Right renal cortex interstitium (tissue), 3 donors: ENCODE results near the gene BLVRA. TPM values are rescaled to one million over a fixed set of nuclear protein-coding genes. Genes with fewer than 3 reads are reported as not detected.
"Not testable (repeated sequence)": the region's sequence is repeated elsewhere in the genome, so short reads cannot be mapped to it uniquely, and the experiment has no call there.

Experiments
- DNase-seq, 3 donors: peaks; one replicate each; pipeline ENCODE4 v3.0.0-alpha.2; 2013; ENCODE audit warnings: low read depth in 3 of 3, low spot score in 2 of 3
- polyA plus RNA-seq, 3 donors: library from polyadenylated mRNA; unstranded; fragments of 120-200 nt; gene quantifications; one replicate each; pipeline ENCODE4 v1.2.1, GENCODE V29; 2013; ENCODE audit not compliant: insufficient read length in 3 of 3

The BLVRA gene, protein sequence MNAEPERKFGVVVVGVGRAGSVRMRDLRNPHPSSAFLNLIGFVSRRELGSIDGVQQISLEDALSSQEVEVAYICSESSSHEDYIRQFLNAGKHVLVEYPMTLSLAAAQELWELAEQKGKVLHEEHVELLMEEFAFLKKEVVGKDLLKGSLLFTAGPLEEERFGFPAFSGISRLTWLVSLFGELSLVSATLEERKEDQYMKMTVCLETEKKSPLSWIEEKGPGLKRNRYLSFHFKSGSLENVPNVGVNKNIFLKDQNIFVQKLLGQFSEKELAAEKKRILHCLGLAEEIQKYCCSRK
- 10 to 100 TPM; 54.0 to 66.9 (median 65.3) TPM for polyA plus RNA-seq

DNA sequence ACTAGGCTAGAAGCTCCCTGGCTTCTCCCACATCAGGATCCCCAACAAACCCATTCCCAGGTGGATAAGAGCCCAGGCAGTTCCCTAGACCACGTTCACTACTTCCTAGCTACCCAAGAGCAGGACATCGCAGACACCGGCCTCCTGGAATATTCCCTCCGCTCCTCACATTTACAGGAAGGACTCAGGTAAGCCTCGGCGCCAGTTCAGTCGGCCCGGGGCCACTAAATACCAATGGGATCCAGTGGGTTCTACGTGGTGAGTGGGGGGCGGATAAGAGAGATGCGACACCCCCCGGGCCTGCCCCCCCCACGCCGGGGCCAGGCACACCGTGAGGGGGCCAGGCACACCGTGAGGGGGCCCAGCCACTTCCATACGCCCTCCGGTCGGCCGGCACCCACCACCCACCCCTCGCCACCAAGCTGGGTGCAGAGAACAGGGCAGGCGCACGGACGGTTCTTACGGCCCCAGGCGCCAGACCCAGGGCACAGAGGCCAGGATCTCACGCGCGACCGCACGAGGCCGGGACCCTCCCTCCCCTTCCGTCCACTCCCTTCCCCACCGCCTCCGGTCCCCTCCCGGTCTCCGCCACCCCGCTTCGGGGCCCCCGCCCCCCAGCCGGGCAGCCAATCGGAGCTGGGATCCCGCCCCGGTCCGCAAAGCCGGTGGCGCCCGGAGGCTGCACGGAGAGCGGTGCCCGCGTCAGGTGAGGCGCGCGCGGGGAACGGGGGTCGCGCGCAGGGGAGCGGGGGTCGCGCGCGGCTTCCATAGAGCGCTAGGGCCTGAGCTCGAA is at the start of gene BLVRA:
TSS of gene BLVRA (plus strand) at position 652 of the 793 bp plus-strand sequence. CDS start 12,479 bp downstream, outside the sequence.
- no peak for DNase-seq

GRCh38 chr7:43711503-43711902 is 47.0 kb upstream of the BLVRA start:
- no peak for DNase-seq

DNA sequence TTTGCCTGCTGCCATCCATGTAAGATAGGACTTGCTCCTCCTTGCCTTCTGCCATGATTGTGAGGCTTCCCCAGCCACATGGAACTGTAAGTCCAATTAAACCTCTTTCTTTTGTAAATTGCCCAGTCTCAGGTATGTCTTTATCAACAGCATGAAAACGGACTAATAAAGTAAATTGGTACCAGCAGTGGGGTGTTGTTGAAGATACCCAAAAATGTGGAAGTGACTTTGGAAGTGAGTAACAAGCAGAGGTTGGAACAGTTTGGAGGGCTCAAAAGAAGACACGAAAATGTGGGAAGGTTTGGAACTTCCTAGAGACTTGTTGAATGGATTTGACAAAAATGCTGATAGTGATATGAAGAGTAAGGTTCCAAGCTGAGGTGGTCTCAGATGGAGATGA is 42.5 kb upstream of the BLVRA start:
- not testable (repeated sequence) for DNase-seq

- no peak for DNase-seq
Measured at GRCh38 chr7:43716598-43716997, 41.9 kb upstream of the BLVRA start.

- DNase-seq = no peak
Measured at GRCh38 chr7:43721193-43721806, 37.2 kb upstream of the BLVRA start.

DNA sequence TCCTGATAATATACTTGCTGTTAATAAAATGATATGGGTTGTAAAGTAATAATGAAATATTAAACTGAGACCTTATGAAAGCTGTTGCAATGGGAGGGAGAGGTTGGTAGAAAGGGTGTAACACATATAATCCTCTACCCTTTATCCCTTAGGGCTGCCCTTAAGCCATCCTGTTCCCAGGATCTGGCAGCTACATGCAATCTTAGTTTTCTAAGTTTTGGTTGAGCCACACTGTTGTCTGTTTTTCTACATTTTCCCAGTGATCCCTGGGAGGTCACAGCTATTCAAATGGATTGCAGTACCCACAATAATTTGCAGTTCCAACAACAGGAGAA is 35.5 kb upstream of the BLVRA start:
- DNase-seq = no peak

- no peak for DNase-seq
Measured at GRCh38 chr7:43725251-43725650, 33.2 kb upstream of the BLVRA start.

DNA sequence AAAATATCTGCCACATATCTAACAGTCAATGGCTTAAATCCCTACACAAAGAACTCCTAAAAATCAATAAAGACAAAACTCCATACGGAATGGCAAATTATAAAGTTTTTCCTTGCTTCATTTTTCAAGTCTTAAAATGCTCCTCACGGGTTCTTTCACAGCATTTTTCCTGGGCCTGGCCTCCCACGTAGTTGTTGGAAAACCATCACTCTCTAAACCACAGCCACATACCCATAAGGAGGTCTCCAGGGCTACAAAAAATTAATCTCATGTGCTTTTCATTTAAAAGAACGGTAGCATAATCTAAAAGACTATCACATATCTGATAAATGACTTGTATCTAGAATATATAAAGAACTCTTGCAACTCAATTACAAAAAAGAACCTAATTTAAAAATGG is 32.0 kb upstream of the BLVRA start:
- no peak for DNase-seq

DNA sequence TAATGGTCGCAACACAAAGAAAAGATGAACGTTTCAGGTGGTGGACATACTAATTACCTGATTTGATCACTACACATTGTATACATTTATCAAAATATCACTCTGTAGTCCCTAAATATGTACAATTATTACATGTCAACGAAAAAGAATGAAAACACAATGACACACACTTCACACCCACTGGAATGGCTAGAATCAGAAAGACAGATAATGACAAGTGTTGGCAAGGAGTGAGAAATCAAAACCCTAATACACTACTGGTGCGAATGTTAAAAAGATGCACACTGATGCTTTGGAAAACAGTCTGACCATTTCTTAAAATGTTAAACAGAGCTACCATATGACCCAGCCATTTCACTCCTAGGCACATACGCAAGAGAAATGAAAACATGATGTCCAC is 31.5 kb upstream of the BLVRA start:
- no peak for DNase-seq

DNA sequence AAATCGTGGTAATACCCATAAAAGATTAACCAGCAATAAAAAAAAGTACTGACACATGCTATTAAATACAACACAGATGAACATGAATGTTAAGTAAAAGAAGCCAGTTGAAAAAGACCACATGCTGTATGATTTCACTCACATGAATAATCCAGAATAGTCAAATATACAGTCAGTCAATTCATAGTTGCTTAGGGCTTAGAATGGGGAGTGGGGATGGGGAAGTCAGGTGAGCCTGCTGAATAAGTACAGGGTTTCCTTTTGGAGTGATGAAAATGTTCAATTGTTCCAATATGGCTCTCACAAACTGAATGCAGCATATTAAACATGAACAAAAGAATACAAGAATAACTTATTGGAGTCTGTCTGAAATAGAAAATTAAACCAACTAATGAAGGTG is 31.0 kb upstream of the BLVRA start:
- DNase-seq = no peak

DNA sequence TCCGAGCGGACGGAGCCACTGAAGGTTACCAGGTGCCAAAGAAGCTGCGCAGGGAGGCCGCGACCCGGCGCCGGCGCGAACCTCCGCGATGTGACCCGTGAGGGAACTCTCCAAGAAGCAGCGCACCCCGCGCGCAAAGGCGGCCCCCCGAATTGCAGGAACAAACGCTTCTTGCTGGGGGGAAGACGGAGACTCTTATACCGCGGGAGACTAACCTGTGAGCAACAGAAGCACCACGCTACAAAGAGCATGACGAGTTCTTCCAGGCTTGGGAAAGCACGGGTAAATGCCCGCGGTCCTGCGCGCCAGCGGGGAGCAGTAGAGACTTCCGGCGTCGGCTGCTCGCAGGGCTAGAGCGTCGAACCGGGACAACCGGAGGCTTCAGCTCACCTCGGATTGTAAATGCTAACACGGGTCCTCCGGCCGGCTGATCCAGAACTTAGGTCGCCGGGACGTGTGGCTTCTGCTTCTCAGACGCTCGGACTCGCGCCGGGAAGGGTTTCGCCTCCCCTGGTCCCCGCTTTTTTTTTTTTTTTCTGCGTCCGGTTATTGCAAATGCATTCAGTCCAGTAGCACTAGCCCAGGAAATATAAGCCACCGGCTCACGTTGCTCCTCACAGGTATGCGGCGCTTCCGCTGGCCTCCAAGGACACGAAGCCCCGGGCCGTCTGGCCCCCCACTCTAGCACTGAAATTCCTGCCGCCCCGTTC is 29.1 kb upstream of the BLVRA start, which contains the start of gene COA1:
TSS of gene COA1 (minus strand) at position 310 of the 710 bp plus-strand sequence. CDS start 80,909 bp downstream, outside the sequence.
- peak; percentile 78 to 83 (median 78) for DNase-seq

GRCh38 chr7:43729924-43730248 is 28.6 kb upstream of the BLVRA start:
- DNase-seq = no peak

DNA sequence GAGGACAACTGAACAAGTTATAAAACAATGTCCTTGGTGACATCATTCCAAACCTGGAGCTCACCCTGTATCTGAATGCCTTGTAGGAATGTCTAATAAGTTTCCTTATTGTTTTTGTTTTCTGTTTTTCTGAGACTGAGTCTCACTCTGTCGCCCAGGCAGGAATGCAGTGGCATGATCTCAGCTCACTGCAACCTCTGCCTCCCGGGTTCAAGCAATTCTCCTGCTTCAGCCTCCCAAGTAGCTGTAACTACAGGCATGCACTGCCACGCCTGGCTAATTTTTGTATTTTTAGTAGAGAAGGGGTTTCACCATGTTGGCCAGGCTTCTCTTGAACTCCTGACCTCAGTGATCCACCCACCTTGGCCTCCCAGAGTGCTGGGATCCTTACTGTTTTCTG is 27.0 kb upstream of the BLVRA start:
- not testable (repeated sequence) for DNase-seq

DNA sequence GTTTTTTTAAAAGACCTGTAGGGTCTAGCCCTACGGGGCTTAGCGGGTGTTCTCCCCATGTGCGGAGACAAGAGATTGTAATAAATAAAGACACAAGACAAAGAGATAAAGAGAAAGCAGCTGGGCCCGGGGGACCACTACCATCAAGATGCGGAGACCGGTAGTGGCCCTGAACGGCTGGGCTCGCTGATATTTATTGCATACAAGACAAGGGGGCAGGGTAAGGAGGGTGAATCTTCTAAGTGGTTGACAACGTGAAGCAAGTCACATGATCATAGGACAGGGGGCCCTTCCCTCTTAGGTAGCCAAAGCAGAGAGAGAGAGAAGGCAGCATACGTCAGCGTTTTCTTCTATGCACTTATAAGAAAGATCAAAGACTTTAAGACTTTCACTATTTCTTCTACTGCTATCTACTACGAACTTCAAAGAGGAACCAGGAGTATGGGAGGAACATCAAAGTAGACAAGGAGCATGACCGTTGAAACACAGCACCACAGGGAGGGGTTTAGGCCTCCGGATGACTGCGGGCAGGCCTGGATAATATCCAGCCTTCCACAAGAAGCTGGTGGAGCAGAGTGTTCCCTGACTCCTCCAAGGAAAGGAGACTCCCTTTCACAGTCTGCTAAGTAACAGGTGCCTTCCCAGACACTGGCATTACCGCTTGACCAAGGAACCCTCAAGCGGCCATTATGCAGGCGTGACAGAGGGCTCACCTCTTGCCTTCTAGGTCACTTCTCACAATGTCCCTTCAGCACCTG is 23.7 kb upstream of the BLVRA start:
- not testable (repeated sequence) for DNase-seq

GRCh38 chr7:43735403-43735801 is 23.1 kb upstream of the BLVRA start:
- no peak for DNase-seq

DNA sequence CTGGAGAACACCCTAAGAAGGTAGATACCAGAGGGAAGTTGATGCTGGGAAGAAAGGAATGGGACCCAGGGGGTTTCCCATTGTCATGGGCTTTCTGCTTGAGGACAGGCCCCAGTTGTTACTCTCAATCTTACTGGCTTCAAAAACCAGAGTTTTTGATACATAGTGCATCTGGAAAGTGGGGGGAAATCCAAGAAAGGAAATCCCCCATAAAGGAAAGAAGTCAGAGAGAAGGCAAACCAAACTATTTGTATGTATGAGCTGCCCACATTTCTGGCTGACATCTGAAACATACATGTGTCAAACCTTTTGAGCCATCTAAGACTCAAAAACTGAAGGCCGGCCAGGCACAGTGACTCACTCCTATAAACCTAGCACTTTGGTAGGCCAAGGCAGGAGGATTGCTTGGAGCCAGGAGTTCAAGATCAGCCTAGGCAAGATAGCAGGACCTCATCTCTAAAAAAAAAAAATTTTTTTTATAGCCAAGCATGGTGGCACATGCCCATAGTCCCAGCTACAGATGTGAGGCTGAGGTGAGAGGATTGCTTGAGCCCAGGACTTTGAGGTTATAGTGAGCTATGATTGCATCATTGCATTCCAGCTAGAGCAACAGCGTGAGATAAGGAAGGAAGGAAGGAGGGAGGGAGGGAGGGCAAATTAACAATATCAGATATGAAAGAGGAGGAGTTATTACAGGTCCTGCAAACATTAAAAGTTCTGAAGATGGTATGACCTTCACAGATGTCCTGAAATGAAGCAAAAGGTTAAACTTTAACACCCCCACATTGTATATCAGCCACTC is 22.5 kb upstream of the BLVRA start:
- DNase-seq = no peak

DNA sequence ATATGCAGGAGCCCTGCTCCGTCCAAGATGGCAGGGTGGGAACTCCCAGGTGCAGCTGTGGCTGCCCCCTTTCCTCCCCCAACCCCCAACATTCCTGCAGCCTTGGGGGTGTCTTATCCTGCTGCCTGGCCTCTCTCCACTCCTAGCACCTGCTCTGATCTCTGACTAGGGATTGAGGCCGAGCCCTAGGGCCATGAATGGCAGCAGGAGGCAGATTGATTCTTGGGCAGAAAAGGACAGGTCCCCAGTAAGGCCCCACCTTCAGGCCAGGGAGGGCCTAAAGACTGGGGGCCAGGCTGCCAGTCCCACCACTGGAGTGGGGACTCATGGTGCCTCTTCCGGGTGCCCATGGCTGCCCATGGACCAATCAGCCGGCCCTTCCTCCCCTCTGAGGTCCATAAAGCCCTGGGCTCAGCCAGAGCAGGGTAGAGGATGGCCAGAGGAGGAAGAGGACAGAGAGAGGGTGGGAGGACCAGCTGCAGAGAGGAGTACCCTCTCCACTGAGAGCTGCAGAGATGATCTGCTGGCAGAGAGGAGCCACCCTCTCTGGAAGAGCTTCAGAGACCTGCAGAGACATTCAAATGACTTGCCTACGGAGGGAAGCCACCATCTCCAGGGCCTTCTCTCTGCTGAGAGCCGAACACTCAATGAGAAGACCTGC is 20.9 kb upstream of the BLVRA start:
- no peak for DNase-seq

- DNase-seq = no peak
Measured at GRCh38 chr7:43742692-43743091, 15.8 kb upstream of the BLVRA start.
